Germinal center (tissue), 1 donor: ENCODE data around the gene ABTB1.

Source experiments
- DNase-seq: peaks from one replicate; pipeline ENCODE4 v3.0.0; 2012; ENCODE audit warnings: mixed read lengths, low spot score

ABTB1 gene

DNA sequence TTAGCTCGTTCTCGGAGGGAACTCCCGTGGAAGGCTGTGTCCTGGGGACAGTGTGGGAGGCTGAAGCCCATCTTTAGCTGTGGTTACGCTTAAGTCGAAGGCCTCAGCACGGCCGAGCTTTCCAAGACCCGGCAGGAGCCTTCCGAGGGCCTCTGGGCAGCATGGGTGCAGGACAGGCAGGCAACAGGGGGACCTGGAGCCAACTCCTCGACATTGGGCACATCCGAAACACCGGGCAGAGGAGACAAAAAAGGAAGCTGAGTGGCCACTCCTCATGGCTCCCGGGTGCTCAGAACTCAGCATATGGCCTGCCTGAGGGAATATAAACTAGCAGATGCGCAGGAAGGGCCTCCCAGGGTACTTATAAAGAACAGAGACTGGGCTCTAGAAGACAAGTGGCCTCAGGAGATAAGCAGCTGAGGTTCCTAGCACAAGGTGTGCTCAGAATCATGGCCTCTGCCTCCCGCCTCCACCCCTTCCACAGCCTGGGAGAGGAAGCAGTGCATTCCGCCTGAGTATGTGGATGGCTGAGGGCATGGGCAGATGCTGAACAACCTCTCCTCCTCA, 34.1 kb downstream of the ABTB1 start:
- DNase-seq, result no peak

- DNase-seq, result no peak
Measured at GRCh38 chr3:127707851-127708411, 35.2 kb downstream of the ABTB1 start.

- no peak for DNase-seq
Measured at GRCh38 chr3:127708837-127709236, 36.1 kb downstream of the ABTB1 start.

GRCh38 chr3:127709320-127710060, 36.7 kb downstream of the ABTB1 start:
- no peak for DNase-seq

DNA sequence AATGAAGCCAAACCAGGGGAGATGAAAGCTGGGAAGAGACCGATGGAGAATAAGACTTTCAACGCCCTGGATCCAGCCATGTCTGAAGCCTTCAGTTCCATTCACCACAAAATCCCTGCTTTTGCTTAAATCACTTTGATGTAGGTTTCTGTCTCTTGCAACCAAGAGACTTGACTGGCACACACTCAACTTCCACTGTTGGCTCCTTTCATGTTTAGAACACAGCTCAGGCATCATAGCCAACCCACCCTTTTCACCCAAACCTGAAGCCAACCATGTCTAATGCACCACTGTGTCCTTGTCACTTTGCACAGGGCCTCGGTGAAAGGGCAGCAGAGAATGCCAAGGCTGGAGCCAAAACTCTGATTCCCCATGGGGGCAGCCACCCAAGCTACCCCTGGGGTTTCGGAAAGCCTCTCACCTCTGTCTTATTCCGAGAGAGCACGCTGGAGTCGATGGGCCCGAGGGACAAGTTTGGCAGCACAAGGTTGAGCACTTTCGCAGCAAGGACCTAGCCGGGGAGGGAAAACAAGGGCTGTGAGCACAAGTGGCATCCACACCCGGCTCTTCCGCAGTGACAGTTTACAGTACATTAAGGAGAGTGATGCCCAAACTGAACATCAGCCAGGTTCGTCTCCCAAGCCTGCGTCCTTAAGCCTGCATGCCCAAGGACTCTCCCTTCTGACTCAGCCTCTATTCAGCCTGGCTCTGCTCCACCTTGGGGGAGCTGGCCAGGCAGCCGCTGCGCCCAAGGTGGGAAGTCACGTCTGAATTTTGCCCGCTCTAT, 37.6 kb downstream of the ABTB1 start:
- no peak for DNase-seq

- no peak for DNase-seq
Measured at GRCh38 chr3:127711021-127711695, 38.4 kb downstream of the ABTB1 start.

- no peak for DNase-seq
Measured at GRCh38 chr3:127711896-127712295, 39.1 kb downstream of the ABTB1 start.

DNA sequence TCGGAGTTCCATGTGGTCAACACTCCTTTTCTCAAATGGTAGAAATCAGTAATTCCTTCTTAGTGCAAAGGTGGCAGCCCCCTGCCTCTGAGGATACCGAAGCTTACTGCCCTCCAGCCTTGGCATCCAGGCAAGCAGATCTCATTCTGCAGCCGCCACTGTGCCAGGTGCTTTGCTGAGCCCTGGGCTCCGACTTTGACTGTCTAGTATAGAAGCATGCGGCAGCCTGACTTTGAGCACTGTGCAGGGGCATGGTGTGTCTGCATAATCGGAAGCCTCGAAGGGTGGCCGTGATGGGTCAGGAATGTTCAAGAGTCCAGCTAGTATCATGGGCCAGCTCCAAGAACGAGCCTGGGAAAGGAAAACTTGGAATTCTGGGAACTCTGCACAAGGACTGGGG, 39.7 kb downstream of the ABTB1 start:
- no peak for DNase-seq

- no peak for DNase-seq
Measured at GRCh38 chr3:127712881-127713771, 40.4 kb downstream of the ABTB1 start.

GRCh38 chr3:127714125-127714571, 41.4 kb downstream of the ABTB1 start:
- no peak for DNase-seq

- no peak for DNase-seq
Measured at GRCh38 chr3:127714866-127715265, 42.1 kb downstream of the ABTB1 start.

- no peak for DNase-seq
Measured at GRCh38 chr3:127715532-127715931, 42.8 kb downstream of the ABTB1 start.

DNA sequence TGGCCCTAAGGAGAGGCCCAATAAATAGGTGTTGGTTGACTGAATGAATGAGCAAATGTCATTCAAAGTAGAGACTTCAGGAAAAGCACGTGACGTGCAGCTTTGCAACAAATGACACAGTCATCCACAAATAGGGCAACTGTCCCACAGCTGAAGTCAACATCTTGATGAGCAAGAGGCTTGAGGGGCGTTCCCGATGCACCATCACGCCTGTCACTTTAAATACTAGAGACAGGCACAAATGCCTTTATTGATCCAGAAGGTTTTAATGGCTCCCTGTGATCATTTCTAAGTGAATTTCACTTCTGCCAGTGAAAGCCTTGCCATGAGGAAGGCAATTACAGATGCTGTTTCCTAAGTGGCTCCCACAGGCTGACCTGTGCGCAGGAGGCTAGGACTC, 43.6 kb downstream of the ABTB1 start:
- DNase-seq, result no peak

DNA sequence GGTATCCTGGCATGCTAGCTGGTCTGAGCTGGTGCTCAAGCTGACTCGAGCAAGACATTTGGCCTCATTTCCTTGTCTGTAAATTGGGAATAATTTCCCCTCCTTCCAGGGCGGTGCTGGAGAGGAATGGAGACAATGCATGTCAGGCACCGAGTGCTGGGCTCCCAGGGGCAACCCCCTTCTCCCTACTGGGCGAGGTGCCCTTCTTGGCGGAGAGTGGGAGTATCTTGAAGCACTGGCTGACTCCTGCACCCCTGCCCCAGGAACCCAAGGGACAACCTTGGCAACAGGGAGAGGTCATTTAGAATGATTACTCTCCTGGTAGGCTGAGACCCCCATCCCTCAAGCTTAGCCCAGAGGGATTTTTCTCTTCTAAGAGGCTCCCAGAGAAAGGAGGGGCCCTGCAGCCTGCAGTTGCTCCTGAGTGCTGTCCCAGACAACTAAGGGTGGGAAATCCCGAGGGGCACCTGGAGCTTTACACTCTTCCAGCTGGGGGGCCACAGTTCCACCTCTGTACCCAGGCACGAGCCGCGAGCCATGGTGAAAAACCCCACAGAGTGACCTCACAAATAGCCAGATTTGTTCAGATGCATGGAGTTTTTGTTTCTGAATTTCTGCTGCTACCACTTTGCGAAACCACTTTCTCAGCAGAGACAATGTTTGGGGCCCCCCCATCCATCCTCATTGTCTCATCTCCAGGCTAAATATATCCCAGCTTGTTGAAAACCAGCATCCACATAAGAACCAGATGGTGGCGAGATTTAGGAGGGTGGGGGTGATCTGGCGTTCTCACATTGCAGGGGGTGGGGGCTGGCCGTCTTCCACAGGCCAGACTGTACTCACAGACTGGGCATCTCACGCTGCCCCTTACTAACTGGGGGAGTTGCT, 44.8 kb downstream of the ABTB1 start:
- DNase-seq, result no peak

DNA sequence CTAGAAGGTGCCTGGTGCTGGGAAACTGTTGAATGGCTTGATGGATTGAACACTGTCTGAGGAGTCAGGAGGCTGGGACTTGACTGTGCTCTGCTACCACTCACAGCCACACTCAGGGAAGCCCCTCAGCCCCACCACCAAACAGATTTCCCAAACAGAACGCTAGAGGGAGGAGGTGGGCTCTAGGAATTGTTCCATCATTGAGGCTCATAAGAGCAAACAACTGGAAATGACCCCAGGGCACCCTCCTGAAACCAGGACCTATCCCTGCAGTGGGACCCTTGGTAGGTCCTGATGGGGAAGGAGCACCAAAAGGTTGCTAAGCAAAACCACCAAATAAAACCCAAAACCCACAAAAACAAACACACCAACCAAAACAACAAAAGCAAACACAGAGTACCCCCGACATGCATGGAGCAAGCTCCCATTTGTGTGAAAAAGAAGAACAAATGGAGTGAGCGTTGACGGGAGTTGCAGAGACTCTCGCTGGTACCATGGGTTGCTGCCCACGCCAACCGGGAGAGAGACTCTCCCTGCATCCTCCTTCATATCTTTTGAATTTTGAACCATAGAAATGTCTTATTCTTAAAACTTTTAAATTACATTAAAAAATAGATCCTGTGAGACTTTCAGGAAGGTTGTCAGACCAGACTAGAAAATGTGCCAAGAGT, 45.6 kb downstream of the ABTB1 start:
- no peak for DNase-seq

GRCh38 chr3:127718916-127719290, 46.2 kb downstream of the ABTB1 start:
- DNase-seq, result no peak

- DNase-seq, result no peak
Measured at GRCh38 chr3:127719369-127719768, 46.6 kb downstream of the ABTB1 start.

GRCh38 chr3:127720161-127720823, 47.5 kb downstream of the ABTB1 start:
- no peak for DNase-seq
